Fibroblast of peridontal ligament (primary cell): ENCODE data around the gene MGLL.
"Not testable (repeated sequence)": the region's sequence is repeated elsewhere in the genome, so short reads cannot be mapped to it uniquely, and the experiment has no call there.

Experiments used
- DNase-seq: peaks from one replicate; pipeline ENCODE4 v3.0.0-alpha.2; 2010; ENCODE audit errors: extremely low read depth

Gene MGLL

DNA sequence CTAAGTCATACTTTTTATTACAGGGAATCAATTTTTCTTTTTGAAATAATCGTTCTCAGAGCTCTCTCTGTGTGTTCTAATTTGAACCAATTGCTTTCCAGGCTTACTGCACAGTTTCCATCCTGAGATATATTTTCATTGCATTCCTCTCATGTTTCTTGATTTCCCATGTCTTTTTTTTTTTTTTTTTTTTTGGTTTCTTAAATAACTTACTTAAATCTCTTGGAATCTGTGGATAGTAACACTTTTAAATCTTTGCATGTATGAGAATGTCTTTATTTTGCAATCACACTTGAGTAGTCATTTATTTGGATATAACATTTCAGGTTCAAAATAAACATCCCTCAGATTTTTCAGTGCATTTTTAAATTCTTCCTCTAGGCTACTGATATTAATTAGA lies 164.1 kb downstream of the MGLL start:
- peak; percentile 52 for DNase-seq

DNA sequence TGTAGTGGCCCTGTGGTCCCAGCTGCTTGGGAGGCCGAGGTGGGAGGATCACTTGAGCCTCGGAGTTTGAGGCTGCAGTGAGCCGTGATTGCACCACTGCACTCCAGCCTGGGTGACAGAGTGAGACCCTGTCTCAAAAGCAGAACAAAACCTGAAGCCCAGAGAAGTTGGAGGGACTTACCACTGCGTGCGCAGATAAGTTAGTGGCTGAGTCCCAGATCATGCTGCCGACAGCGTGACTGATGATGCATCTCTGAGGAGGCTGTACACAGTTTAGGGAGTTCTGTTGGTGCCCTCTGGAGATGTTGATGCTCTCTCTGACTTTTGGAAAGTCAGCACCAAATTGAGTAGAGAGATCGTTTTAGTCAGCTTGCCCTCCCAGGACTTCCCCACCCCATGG lies 165.4 kb downstream of the MGLL start:
- DNase-seq: no peak

DNA sequence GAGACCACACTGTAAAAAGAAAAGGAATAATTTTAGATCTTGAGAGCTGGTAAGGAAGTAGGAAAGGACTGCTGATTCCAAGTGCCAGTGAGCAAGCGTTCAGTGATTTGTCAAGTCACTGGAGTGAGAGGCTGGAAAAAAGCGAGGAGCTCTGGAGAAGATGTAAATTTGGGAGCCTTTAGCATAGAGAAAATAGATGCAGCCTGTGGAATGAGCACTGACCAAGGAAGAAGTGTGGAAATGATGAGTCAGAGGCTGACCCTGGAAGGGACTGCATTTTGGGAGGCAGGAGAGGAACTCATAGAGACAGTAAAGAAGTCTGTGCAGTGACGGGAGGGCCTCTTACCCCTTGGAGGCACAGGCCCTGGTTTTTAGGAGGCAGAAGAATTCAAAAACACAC lies 166.7 kb downstream of the MGLL start:
- peak; percentile 87 for DNase-seq

DNA sequence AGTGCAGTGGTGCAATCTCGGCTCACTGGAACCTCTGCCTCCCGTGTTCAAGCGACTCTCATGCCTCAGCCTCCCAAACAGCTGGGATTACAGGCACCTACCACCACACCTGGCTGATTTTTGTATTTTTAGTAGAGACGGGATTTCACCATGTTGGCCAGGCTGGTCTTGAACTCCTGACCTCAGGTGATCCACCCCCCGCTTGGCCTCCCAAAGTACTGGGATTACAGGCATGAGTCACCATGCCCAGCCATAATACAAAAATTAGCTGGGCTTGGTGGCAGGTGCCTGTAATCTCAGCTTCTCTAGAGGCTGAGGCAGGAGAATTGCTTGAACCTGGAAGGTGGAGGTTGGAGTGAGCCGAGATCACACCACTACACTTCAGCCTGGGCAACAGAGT lies 167.3 kb downstream of the MGLL start:
- not testable (repeated sequence) for DNase-seq

DNA sequence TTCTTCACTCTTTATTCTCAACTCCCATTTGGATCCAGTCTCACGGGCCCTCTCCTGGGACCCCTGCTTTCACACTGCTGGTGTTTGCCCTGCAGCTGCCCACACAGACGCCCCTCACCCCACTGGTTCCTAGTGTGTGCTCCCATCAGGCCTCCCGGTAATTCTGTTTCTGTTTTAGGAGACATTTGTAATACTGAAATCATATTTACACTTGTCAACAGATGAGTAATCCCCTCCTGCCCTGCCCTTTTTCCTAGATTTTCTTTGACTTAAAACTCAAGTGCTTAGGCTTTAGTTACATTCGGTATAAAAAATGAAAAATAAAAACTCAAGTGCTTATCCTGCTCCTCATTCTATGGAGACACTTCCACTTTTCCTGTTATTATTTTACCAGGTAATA lies 167.9 kb downstream of the MGLL start:
- DNase-seq: no peak

DNA sequence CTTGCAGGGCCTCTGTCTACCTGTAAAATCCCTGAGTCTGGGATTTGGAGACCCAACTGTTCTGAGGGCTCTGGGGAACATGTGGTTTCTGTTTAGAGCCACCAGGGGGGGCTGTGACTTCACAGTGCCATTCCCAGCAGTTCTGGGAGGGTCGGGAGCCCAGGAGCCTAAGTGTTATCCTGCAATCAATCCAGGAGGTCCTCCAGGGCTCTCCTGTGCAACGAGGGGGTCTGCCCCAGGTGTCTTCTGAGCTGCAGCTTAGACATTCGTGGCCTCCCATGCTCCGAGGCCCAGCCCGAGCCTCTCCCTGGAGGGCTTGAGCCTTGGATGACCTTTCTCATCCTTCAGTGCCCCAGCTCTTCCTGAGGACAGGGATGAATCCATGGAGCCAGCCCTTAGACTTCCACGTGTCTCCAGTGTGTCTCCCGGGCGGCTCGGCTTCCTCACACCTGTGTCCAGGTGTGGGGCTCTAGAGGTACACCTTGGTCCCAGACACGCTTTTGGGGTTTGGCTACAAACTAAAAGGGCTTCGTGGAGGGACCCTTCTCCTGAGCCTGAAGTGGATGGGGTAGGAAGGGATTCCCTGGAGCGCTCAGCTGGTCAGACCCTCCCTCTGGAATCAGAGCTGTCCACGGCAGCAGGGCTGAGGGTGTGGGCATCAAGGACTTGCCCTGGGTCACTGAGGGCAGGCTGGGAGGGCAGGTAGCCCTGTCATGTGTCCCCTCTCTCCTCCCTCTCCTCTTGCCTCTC lies 169.9 kb downstream of the MGLL start:
- DNase-seq: peak; percentile 63

DNA sequence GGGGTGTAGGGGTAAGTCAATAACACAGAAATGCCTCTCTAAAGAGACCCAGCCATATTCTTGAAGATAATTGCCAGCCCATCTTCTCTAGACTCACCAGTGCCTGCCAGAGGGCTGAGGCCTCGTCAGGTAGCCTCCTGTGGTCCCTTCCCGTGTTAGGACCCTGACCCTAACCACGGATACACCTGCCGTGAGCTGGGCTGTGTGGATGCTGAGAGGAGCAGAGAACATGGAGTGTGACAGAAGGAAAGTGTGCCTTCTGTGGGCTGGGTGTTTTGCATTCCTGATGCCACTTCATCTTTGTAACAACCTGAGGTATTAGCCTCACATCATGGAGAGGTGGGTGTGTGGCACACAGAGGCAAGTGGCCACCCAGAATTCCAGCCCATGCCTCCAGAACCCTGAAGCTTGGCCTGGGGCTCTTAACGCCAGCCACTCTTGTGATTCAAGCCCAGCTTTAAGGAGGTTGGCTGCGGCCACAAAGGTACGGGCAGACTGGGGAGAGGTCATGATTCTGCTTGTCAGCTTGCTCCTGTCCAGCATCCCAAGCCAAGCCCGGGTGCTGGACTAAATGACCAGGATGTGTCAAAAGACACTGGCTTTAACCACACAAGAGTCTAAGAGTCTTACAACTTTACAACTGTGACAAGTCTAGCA lies 170.7 kb downstream of the MGLL start:
- no peak for DNase-seq

DNA sequence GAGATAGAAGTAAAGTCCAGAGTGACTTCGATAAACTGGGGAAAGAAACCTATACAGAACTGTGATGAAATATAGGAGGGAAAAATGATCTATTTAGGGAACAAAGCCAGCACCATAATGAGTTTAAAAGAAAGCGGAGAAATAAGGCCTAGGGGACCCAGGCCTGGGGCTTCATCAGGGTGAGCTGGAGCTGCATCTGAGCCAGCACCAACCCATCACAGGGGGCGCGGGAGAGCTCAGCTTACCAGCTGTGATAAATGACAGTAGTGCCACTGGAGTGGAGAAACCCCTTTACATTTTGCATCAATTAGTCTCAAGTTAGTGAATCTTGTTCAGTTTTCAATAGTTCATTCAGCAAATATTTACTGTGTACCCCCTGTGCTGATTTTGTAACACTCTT lies 172.1 kb downstream of the MGLL start:
- no peak for DNase-seq

DNA sequence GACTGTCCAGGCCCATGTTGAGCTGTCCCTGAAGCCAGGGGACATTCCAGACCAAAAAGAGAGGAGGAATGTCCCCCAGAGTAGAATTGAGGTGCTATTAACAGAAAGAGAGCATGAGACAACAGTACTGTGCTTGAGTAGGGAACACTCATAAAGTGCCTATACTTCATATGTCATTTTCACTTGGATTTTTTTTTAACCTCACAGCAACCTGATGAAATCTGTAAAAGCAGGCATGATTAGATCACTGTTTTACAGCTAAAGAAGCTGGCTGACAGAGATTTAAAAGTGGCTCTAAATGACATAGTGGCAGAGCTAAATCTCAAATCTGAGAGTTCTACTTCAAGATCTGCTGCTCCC lies 174.5 kb downstream of the MGLL start:
- DNase-seq: no peak

DNA sequence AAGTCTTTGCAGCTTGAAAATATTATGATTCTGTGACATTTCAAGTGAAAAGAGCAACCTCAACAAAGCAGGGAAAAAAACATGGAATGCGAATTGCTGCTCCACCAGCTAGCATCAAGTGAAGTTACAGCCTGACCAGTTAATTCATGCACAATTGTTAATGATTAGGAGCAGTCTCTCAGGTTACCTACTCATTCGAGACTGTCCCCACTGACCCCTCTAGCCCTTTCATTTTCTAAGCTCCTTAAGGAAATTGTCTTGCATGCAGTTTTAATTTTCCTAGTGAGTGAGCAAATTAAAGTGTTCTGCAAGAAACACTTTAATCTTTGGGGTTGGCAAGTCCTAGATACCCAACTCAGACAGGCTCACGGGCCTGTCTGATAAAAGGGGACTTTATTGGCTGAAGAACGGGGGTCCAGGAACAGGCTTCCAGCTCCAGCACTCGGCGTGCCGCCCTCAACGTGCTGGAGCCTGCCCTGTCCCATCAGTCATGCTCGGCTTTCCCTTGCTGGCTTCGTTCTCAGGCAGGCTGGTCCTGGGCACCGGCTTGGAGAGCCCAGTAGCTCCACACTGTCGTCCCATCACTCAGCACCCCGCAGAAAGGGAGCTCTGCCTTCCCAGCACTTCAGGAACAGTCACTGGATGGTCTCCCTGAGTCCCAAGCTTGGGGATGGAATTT lies 175.0 kb downstream of the MGLL start:
- no peak for DNase-seq

DNA sequence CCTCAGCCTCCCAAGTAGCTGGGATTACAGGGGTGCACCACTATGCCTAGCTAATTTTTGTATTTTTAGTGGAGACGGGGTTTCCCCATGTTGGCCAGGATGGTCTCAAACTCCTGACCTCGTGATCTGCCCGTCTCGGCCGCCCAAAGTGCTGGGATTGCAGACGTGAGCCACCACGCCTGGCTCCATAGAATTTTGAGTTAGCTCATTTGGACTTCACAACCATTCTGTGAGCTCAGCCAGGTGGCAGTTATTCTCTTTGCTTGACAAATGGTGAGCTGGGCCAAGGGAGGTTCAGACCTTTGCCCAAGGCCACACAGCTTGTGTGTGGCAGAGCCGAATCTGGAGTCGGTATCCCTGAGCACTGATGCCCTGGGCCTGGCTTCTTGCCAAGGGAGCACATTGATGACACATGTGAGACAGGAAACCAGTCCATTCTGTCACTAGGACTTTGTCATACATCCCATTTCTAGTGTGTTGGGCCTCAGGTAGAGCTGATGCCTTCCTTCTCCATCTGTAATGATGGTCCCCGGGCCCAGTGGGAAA lies 175.7 kb downstream of the MGLL start:
- DNase-seq: no peak

DNA sequence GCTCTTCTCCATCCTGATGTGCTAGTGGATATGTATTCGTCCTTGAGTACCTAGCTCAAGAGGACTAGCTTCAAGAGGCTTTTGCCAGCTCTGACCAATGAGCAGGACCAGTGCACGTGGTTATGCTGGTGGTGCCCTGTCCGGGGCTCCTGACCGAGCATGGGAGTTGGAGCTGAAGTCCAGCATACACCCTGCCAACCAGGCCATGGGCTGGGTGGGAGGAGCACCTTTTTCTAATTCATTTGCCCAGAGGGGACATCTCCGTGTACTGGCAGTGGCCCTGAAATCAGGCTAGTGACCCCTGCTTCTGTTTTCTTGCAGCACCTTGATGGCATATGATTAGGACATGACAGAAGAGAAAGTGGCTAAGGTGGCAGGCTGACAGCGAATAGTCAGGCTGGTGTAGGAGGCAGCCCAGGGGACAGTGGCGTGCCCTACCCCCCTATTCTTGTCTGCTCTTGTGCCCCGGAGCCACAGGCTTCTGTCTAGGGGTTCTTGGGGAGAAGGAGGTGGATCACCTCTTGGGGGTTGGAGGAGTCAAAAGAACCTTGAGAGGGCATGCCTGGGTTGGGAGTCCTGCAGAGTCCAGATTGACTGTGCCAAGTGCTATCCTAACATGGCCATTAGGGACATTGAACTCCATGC lies 176.8 kb downstream of the MGLL start:
- no peak for DNase-seq

DNA sequence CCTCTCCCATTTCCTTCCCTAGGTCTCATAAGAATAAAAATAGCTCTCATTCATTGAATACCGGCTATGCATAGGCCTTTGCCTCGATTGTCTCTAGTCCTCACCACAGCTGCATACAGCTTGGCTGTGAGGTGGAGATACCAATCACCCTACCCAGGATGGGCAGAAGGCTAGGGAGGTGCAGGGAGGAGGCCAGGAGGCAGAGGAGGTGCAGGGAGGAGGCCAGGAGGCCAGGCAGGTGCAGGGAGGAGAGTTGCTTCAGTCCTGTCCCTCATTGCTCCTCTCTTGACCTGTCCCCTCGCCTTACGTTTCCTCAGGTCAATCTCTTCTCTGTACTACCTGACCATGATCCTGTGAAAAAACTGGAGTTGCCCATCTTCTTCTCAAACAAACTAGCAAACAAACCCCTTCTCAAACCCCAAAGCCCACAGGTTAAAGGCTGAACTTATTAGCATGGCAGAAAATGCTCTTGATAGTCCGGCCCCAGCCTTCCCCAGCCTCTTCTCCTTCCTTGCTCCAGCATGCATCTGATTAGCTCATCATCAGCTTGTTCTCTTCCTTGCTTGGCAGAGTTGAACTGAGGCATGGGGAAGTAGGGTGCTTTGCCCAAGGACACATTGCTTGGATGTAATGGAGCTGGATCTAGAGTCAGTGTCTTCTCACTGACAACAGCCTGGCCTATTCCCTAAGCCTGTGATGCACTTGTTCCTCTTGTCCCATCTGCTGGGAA lies 177.5 kb downstream of the MGLL start:
- no peak for DNase-seq

DNA sequence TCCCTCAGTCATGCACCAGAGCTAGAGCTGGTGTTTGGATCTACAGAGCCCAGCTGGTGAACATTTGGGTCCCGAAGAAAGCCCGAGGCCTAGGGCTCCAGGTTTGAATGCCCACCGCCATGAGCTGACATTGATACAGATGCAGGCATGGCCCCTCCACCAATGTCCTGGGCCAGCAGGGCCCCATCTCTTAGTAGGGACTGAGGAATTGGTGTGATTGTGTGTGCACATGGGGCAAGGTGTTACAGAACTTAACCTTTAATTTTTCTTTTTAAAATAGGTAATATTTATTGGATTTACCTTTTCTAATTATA lies 182.3 kb downstream of the MGLL start:
- no peak for DNase-seq

DNA sequence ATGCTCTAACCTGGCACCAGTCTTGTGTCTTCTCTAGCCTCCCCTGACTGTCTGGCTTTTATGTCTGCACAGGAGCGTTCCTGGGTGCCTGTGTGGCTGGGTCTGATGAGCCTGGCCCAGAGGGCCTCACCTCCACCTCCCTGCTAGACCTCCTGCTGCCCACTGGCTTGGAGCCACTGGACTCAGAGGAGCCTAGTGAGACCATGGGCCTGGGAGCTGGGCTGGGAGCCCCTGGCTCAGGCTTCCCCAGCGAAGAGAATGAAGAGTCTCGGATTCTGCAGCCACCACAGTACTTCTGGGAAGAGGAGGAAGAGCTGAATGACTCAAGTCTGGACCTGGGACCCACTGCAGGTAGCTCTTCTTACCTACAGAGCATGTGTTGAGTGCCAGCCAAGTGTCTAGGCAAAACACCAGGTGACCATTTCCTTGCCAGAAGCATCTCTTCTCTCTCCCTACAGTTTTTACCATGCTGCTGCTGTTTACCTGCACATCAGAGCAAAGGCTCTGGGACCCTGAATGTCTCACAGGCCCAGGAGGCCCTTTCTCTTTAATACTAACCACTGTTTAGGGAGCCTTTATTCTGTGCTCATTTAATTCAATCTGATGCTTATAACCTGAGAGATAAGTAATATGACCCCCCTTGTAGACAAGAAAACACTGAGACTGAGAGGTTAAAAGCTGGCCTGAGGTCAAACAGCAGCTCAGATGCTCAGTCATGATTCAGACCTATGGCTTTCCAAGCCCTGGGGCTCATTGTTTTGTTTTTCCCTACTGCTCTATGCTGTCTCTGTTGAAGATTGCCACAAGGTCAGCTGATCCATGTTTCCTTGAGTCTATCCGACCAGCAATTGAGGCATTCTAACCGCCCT lies 182.9 kb downstream of the MGLL start:
- DNase-seq: no peak
